ENCODE measurements around the gene DNAH2.

The DNAH2 gene

GRCh38 chr17:7823581-7824001, 106.0 kb downstream of the DNAH2 start:
- no peak for DNase-seq

GRCh38 chr17:7824021-7824924, 106.7 kb downstream of the DNAH2 start:
- DNase-seq = no peak

- no peak for DNase-seq
Observed at GRCh38 chr17:7825206-7825990, 107.9 kb downstream of the DNAH2 start.

- DNase-seq = no peak
Observed at GRCh38 chr17:7830616-7831015, 113.1 kb downstream of the DNAH2 start.

- no peak for DNase-seq
Observed at GRCh38 chr17:7831233-7831632, 113.7 kb downstream of the DNAH2 start.

GRCh38 chr17:7832431-7832830, 114.9 kb downstream of the DNAH2 start:
- DNase-seq = no peak

- DNase-seq = no peak
Observed at GRCh38 chr17:7833011-7833794, 115.7 kb downstream of the DNAH2 start.

GRCh38 chr17:7833795-7834541, 116.4 kb downstream of the DNAH2 start, which contains the start of gene KDM6B:
Gene KDM6B, plus strand, starts transcription at chr17:7834217. Its CDS starts 11,338 bp downstream, at chr17:7845555.
- peak; percentile 93 for DNase-seq

GRCh38 chr17:7834542-7834956, 117.0 kb downstream of the DNAH2 start:
- DNase-seq = peak; percentile 54

- DNase-seq = peak; percentile 91
Observed at GRCh38 chr17:7834957-7835813, 117.6 kb downstream of the DNAH2 start.

GRCh38 chr17:7835814-7836595, 118.5 kb downstream of the DNAH2 start:
- peak; percentile 35 for DNase-seq

GRCh38 chr17:7836596-7837407, 119.3 kb downstream of the DNAH2 start:
- peak; percentile 55 for DNase-seq

GRCh38 chr17:7837408-7838088, 120.0 kb downstream of the DNAH2 start:
- DNase-seq = no peak

- peak; percentile 58 for DNase-seq
Observed at GRCh38 chr17:7838090-7839075, 120.8 kb downstream of the DNAH2 start.

- no peak for DNase-seq
Observed at GRCh38 chr17:7839190-7839875, 121.8 kb downstream of the DNAH2 start.

- no peak for DNase-seq
Observed at GRCh38 chr17:7839876-7840261, 122.3 kb downstream of the DNAH2 start.

GRCh38 chr17:7840441-7840840, 122.9 kb downstream of the DNAH2 start:
- DNase-seq = no peak
